HepG2 (cell line): ENCODE data around the gene DSCAM. TPM values are rescaled to one million over a fixed set of nuclear protein-coding genes. Genes with fewer than 3 reads are reported as not detected.

ENCODE experiments used
- ATAC-seq: fragments of 200-7000 bp; cut with Tn5 transposase; 3 replicates; pipeline ENCODE4 v1.9.1; 2020; ENCODE audit warnings: mild to moderate bottlenecking, moderate library complexity
- BruUV-seq: library from RNA; stranded (reverse); fragments of 400-500 nt; replicated peaks from 2 replicates; lab custom pipeline; 2021; lab: Mats Ljungman, UMichigan
- CTCF ChIA-PET: fragments of 300-600 bp; formaldehyde crosslinking; extraction: SDS; loops from one replicate; lab custom pipeline; 2021; ENCODE audit warnings: low total read pairs, inconsistent platforms, low intra/inter-chr PET ratio; lab: Yijun Ruan, JAX
- POLR2A ChIA-PET: fragments of 350-600 bp; sonication (Branson Sonifier 250); formaldehyde crosslinking; loops from one replicate; lab custom pipeline; 2020; ENCODE audit warnings: antibody characterized with exemption, inconsistent platforms; lab: Yijun Ruan, JAX
- DNase-seq: peaks from one replicate; pipeline ENCODE4 v3.0.0-alpha.2; 2015; ENCODE audit warnings: low spot score
- FAIRE-seq: peaks from 3 replicates; lab custom pipeline; 2011; peaks lifted over from hg19 to GRCh38; lab: Jason Lieb, UNC
- H2AFZ ChIP-seq: one replicate; pipeline ENCODE4 v1.6.1; 2011; ENCODE audit warnings: low read length, inconsistent platforms
- H3K27ac ChIP-seq: fragments of 300-600 bp; 3 replicates; pipeline ENCODE4 v1.8.0; 2011; ENCODE audit warnings: mixed run types, mild to moderate bottlenecking, mixed read lengths, low read length, inconsistent platforms; ENCODE audit not compliant: insufficient read depth; ENCODE audit errors: extremely low read length
- H3K27me3 ChIP-seq, 2 experiments: fragments of 200-600 bp in 1 of 2; 2 replicates in 1 of 2; 3 replicates in 1 of 2; pipeline versions ENCODE4 v1.6.0 to v1.8.0; 2011; ENCODE audit warnings: low read length in 2 of 2, mild to moderate bottlenecking in 2 of 2, moderate library complexity in 2 of 2, inconsistent platforms in 1 of 2; ENCODE audit not compliant: insufficient read depth in 2 of 2, control insufficient read depth in 1 of 2
- H3K36me3 ChIP-seq, 2 experiments: fragments of 200-600 bp in 1 of 2; replicated peaks in 1 of 2; 2 replicates in 1 of 2; 3 replicates in 1 of 2; pipeline versions ENCODE4 v1.5.1 to v1.8.0; 2011; ENCODE audit warnings: low read length in 2 of 2, inconsistent platforms in 1 of 2; ENCODE audit not compliant: insufficient read depth in 2 of 2, control insufficient read depth in 1 of 2
- H3K4me1 ChIP-seq: 2 replicates; pipeline ENCODE4 v1.5.1; 2012; ENCODE audit warnings: low read length, inconsistent platforms; ENCODE audit not compliant: insufficient read depth
- H3K4me2 ChIP-seq: 2 replicates; pipeline ENCODE4 v1.6.0; 2011; ENCODE audit warnings: low read depth, low read length, inconsistent platforms
- H3K4me3 ChIP-seq, 3 experiments: fragments of 200-600 bp in 1 of 3; sonication (generic), shearing (Covaris generic) in 1 of 3; replicated peaks in 1 of 3; 2 replicates each; pipeline ENCODE4 v1.5.1; 2011 to 2016; ENCODE audit warnings: low read length in 3 of 3, inconsistent platforms in 2 of 3, low read depth in 2 of 3, mild to moderate bottlenecking in 2 of 3, control low read depth in 1 of 3, mixed read lengths in 1 of 3; ENCODE audit not compliant: insufficient read depth in 1 of 3
- H3K79me2 ChIP-seq: one replicate; pipeline ENCODE4 v1.6.1; 2011; ENCODE audit warnings: low read length, inconsistent platforms; ENCODE audit not compliant: insufficient read depth
- H3K9ac ChIP-seq: 2 replicates; pipeline ENCODE4 v1.6.0; 2011; ENCODE audit warnings: mild to moderate bottlenecking, low read depth, low read length, inconsistent platforms; ENCODE audit not compliant: insufficient read depth
- H3K9me3 ChIP-seq: 2 replicates; pipeline ENCODE4 v1.5.1; 2012; ENCODE audit warnings: mild to moderate bottlenecking, low read length
- H4K20me1 ChIP-seq: 2 replicates; pipeline ENCODE4 v1.6.0; 2011; ENCODE audit warnings: inconsistent platforms, mild to moderate bottlenecking, low read length, moderate library complexity; ENCODE audit not compliant: insufficient read depth
- DMAP1 ChIP-seq: IDR thresholded peaks from 2 replicates; pipeline ENCODE4 v1.6.1; 2016
- KLF15 ChIP-seq: sonication (generic); formaldehyde crosslinking; IDR thresholded peaks from 2 replicates; pipeline ENCODE4 v1.8.1; 2023; ENCODE audit warnings: borderline replicate concordance, mild to moderate bottlenecking, inconsistent platforms, missing genetic modification reagents, mixed read lengths
- MAFG ChIP-seq: sonication (generic); formaldehyde crosslinking; IDR thresholded peaks from 2 replicates; pipeline ENCODE4 v1.5.1; 2020; ENCODE audit warnings: mild to moderate bottlenecking, missing genetic modification reagents
- MTERF4 ChIP-seq: sonication (generic); formaldehyde crosslinking; IDR thresholded peaks from 2 replicates; pipeline ENCODE4 v1.8.0; 2023; ENCODE audit warnings: mild to moderate bottlenecking, missing genetic modification reagents
- POGZ ChIP-seq: sonication (generic); formaldehyde crosslinking; IDR thresholded peaks from 2 replicates; pipeline ENCODE4 v1.4.0; 2020; ENCODE audit warnings: mild to moderate bottlenecking, missing genetic modification reagents
- RAD51 ChIP-seq: fragments of 450-650 bp; IDR thresholded peaks from 2 replicates; pipeline ENCODE4 v1.6.1; 2016; ENCODE audit warnings: borderline replicate concordance
- RELA ChIP-seq: sonication (generic); formaldehyde crosslinking; IDR thresholded peaks from 2 replicates; pipeline ENCODE4 v1.4.0; 2020; ENCODE audit warnings: missing genetic modification reagents
- RXRB ChIP-seq: IDR thresholded peaks from 2 replicates; pipeline ENCODE4 v1.6.1; 2016; ENCODE audit warnings: borderline replicate concordance, missing genetic modification reagents, missing compliant biosample characterization
- TCF12 ChIP-seq, 2 experiments: fragments of 450-650 bp in 1 of 2; sonication (generic) in 1 of 2; formaldehyde crosslinking in 1 of 2; IDR thresholded peaks; 2 replicates each; pipeline versions ENCODE4 v1.6.1 to v1.8.0; 2017 to 2022; ENCODE audit warnings: antibody characterized with exemption in 1 of 2, mild to moderate bottlenecking in 1 of 2, missing genetic modification reagents in 1 of 2, moderate library complexity in 1 of 2
- ZNF101 ChIP-seq: sonication (generic); formaldehyde crosslinking; IDR thresholded peaks from 2 replicates; pipeline ENCODE4 v1.4.0; 2020; ENCODE audit warnings: mild to moderate bottlenecking, low read depth, missing genetic modification reagents, borderline replicate concordance
- ZNF264 ChIP-seq: sonication (generic); formaldehyde crosslinking; IDR thresholded peaks from 2 replicates; pipeline ENCODE4 v1.4.0; 2020; ENCODE audit warnings: missing genetic modification reagents
- ZNF556 ChIP-seq: sonication (generic); formaldehyde crosslinking; IDR thresholded peaks from 2 replicates; pipeline ENCODE4 v1.4.0; 2020; ENCODE audit warnings: mild to moderate bottlenecking, missing genetic modification reagents, borderline replicate concordance
- WGBS: methylation state at CpG from one replicate; pipeline ENCODE4 v1.1.6; 2017; ENCODE audit warnings: low lambda C conversion rate; 5-methylcytosine and 5-hydroxymethylcytosine counted together
- in situ Hi-C: cut with HindIII; loops from 2 replicates; pipeline ENCODE4 v1.10.0; 2017; ENCODE audit warnings: low pct_unique_long_range_greater_than_20kb; ENCODE audit not compliant: extremely low pct_ligation_motif_present
- intact Hi-C: fragments of 100-400 bp; cut with micrococcal nuclease; formaldehyde crosslinking; loops from one replicate; pipeline ENCODE4 v1.10.0; 2022; ENCODE audit not compliant: unreplicated experiment
- polyA plus RNA-seq, 8 experiments: library from polyadenylated mRNA; depleted of rRNA in 3 of 8; stranded (reverse) in 7 of 8; unstranded in 1 of 8; fragments of >200 nt; fragmentation: Illumina TruSeq in 4 of 8; extraction: Trizol in 4 of 8; gene quantifications; 2 replicates each; pipeline versions ENCODE4 v1.2.1 to v1.2.3, GENCODE V29; 2011 to 2016; ENCODE audit warnings: low read depth in 4 of 8, missing spikeins in 1 of 8, mixed read lengths in 1 of 8; ENCODE audit not compliant: insufficient read depth in 1 of 8
- total RNA-seq, 5 experiments: library from RNA; depleted of rRNA; stranded (reverse); fragments of >200 nt; fragmentation: Illumina TruSeq; extraction: Trizol; gene quantifications; 2 replicates each; pipeline ENCODE4 v1.2.3, GENCODE V29; 2016; ENCODE audit warnings: low read depth in 1 of 5

DSCAM gene
- total and polyA plus RNA-seq, 2 of the 13 experiments (the other 11 are each of a cell fraction or from before 2014, with no cell fraction given), result not detected

GRCh38 chr21:40602080-40602479 lies 244.9 kb downstream of the DSCAM start:
- ChIA-PET POLR2A (no interaction called here), CTCF (no interaction called here)
- intact Hi-C loops (no loop called here), in situ Hi-C loops (no loop called here)
- Histone ChIP-seq H4K20me1 (no peaks in the 10 kb centered on the region), H2AFZ (no peak overlapping the region), H3K27me3 (no peaks in the 10 kb centered on the region), H3K27ac (no peak overlapping the region), H3K9ac (no peak overlapping the region), H3K4me1 (no peaks in the 10 kb centered on the region), H3K4me3 (no peak overlapping the region), H3K4me2 (no peak overlapping the region), H3K79me2 (no peaks in the 10 kb centered on the region), H3K9me3 (peaks cover 90% of the 10 kb centered on the region), H3K36me3 (no peaks in the 10 kb centered on the region)
- BruUV-seq, result no TSS peak
- no peak for ATAC-seq
- FAIRE-seq, result no peak
- WGBS, result 49% methylated on average over 4 of the region's 4 CpGs
- DNase-seq, result no peak
- TF ChIP-seq ZNF101 (CRISPR knock-in tag) (no peak), POGZ (no peak), ZNF264 (CRISPR knock-in tag) (no peak), DMAP1 (CRISPR knock-in tag) (no peak), RXRB (CRISPR knock-in tag) (no peak), ZNF556 (CRISPR knock-in tag) (no peak), KLF15 (CRISPR knock-in tag) (no peak), RAD51 (no peak), TCF12 (IDR thresholded peaks at IDR 0.05) (no peak), TCF12 (CRISPR knock-in tag; IDR thresholded peaks at IDR 0.05) (no peak), RELA (CRISPR knock-in tag) (no peak)
- TF ChIP-seq, all 625 proteins: peak for 0

DNA sequence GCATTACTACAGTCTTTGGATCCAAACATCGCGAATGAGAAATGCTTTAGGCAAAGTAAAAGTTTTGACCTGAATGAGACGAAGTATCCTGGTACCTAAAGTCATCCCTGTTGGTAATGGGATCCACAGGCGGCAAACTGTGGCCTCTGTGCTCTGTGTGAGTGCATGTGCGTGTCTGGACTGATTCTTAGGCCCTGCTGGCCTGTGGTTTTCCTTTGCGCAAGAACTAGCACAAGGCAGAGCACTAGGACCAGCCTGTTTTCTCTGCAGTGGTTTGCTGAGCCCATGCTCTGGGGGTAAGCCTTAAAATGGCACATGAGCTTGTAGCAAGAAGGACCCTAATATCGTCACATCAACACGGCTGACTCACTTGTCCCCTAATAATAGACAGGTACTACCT lies 251.2 kb downstream of the DSCAM start:
- Histone ChIP-seq H3K9me3 (peaks cover 93% of the 10 kb centered on the region), H3K4me3 (no peak overlapping the region), H3K79me2 (no peaks in the 10 kb centered on the region), H3K9ac (no peak overlapping the region), H3K36me3 (no peaks in the 10 kb centered on the region), H3K4me2 (no peak overlapping the region), H4K20me1 (no peaks in the 10 kb centered on the region), H3K27me3 (no peaks in the 10 kb centered on the region), H3K27ac (no peak overlapping the region), H2AFZ (no peak overlapping the region), H3K4me1 (no peaks in the 10 kb centered on the region)
- POLR2A ChIA-PET, result no interaction called here
- ATAC-seq (no peak), FAIRE-seq (no peak), DNase-seq (no peak)
- CTCF ChIA-PET, result no interaction called here
- 42% methylated on average over 5 of the region's 8 CpGs for WGBS
- in situ Hi-C loops, result no loop called here
- no TSS peak for BruUV-seq
- TF ChIP-seq MAFG (CRISPR knock-in tag) (no peak), MTERF4 (no peak)
- intact Hi-C loops, result no loop called here
